ENCODE measurements around the gene PILRA.
"Not testable (repeated sequence)": the region's sequence is repeated elsewhere in the genome, so short reads cannot be mapped to it uniquely, and the experiment has no call there.

PILRA gene

GRCh38 chr7:100373261-100373831 lies at the start of gene PILRA:
TSS of gene PILRA (plus strand) at chr7:100373487. CDS start at chr7:100373657, 170 bp downstream.
- Mint-ChIP-seq H3K4me3 (peak within 1 kb of the TSS; percentile 64), H3K27me3 (no peaks in the 10 kb centered on the region), H3K4me1 (peaks cover 31% of the 10 kb centered on the region), H3K36me3 (no peaks in the 10 kb centered on the region), H3K9me3 (no peaks in the 10 kb centered on the region), H3K27ac (peak within 1 kb of the TSS; percentile 89)
- ATAC-seq (ENCODE audit: low read depth) (no peak), DNase-seq (ENCODE audit: low spot score in 2 of 2) (no peak)

DNA sequence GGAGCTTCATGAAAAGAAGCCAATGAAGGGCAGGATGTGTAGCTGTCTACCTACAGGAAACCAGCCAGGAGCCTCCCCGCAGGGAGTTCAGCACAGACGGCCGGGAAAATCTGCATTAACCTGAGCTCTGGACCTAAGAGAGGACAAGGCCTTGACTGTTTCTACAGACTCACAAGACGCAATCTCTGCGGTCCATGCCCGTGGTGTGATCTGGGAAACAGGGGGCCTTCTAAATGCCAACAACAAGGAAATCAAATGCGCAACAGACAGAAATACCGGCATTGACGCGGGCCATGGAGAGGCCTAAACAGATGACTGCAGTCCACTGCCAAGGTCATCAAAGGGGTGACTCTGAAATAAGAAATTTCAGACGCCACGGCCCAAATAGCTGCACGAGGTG lies 49.1 kb upstream of the PILRA start:
- not testable (repeated sequence) for ATAC-seq (ENCODE audit: low read depth); H3K4me1 Mint-ChIP-seq; H3K9me3 Mint-ChIP-seq; H3K27me3 Mint-ChIP-seq; H3K4me3 Mint-ChIP-seq; DNase-seq (ENCODE audit: low spot score in 2 of 2)
- Mint-ChIP-seq H3K27ac (peak overlapping the region; percentile 11), H3K36me3 (peaks cover 19% of the 10 kb centered on the region)

GRCh38 chr7:100325671-100326070 lies 47.6 kb upstream of the PILRA start:
- not testable (repeated sequence) for H3K4me3 Mint-ChIP-seq; H3K27me3 Mint-ChIP-seq; H3K9me3 Mint-ChIP-seq; H3K4me1 Mint-ChIP-seq; DNase-seq (ENCODE audit: low spot score in 2 of 2); ATAC-seq (ENCODE audit: low read depth)
- Mint-ChIP-seq H3K36me3 (peaks cover 13% of the 10 kb centered on the region), H3K27ac (peak overlapping the region; percentile 88)

DNA sequence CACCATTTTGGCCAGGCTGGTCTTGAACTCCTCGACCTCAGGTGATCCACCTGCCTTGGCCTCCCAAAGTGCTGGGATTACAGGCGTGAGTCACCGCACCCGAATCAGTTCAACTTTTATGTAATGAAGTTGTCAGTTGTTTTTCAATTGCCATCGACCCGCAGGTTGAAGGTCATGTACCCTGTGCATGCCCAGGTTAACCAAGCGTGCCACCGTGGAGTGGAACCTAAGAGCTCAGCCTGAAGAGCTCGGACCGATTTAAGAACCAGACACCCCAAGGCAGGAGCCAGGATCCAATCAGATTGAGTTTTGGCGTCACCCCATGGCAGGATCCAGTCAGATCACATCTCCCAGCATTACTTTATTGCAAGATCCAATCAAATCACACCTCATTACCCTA lies 46.4 kb upstream of the PILRA start:
- peaks cover 12% of the 10 kb centered on the region for H3K36me3 Mint-ChIP-seq
- not testable (repeated sequence) for H3K9me3 Mint-ChIP-seq; H3K4me3 Mint-ChIP-seq; ATAC-seq (ENCODE audit: low read depth); H3K27me3 Mint-ChIP-seq; DNase-seq (ENCODE audit: low spot score in 2 of 2); H3K27ac Mint-ChIP-seq; H3K4me1 Mint-ChIP-seq

GRCh38 chr7:100335566-100336466 lies 37.5 kb upstream of the PILRA start:
- H3K36me3 Mint-ChIP-seq = not testable (repeated sequence)
- peak overlapping the region; percentile 97 for H3K4me3 Mint-ChIP-seq
- peak; percentile 89 for ATAC-seq (ENCODE audit: low read depth)

DNA sequence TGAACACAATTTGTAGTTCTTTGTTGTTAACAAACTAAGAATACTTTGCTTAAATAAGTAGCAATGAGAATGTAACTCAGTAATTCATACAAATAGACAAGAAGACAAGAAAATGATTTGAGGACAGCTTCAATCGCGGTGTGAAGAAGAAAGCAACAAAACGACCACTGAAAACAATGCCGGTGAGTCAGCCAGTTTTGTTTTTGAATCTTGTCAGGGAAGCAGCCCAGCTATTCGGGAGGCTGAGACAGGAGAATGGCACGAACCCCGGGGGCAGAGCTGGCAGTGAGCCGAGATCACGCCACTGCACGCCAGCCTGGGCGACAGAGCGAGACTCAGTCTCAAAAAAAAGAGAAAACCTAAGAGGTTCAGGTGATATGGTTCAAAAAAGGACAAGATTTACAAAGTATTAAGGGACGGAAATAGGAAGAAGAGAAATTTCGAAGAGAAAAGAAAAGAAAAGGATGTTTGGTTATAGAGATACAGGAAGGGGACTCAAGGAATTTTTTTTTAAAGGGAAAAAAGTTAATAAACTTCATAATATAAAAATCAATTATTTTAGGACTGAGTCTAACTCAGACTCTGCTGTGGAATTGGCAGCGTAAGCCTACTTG lies 35.1 kb upstream of the PILRA start:
- not testable (repeated sequence) for H3K27me3 Mint-ChIP-seq; DNase-seq (ENCODE audit: low spot score in 2 of 2); H3K9me3 Mint-ChIP-seq; H3K4me3 Mint-ChIP-seq; H3K27ac Mint-ChIP-seq; ATAC-seq (ENCODE audit: low read depth)
- H3K4me1 Mint-ChIP-seq = peaks cover 17% of the 10 kb centered on the region
- peaks cover 13% of the 10 kb centered on the region for H3K36me3 Mint-ChIP-seq

More at GRCh38 chr7:100335566-100336466, 37.5 kb upstream of the PILRA start:
- not testable (repeated sequence) for H3K4me1 Mint-ChIP-seq, H3K27me3 Mint-ChIP-seq, H3K9me3 Mint-ChIP-seq
- peak overlapping the region; percentile 95 for H3K27ac Mint-ChIP-seq
- peak; percentile 76 to 79 for DNase-seq (ENCODE audit: low spot score in 2 of 2)

GRCh38 chr7:100341286-100341685 lies 32.0 kb upstream of the PILRA start:
- not testable (repeated sequence) for ATAC-seq (ENCODE audit: low read depth); H3K9me3 Mint-ChIP-seq; H3K4me3 Mint-ChIP-seq; H3K27me3 Mint-ChIP-seq; DNase-seq (ENCODE audit: low spot score in 2 of 2)
- Mint-ChIP-seq H3K36me3 (peaks cover 16% of the 10 kb centered on the region), H3K4me1 (peaks cover 12% of the 10 kb centered on the region), H3K27ac (peak overlapping the region; percentile 89)

DNA sequence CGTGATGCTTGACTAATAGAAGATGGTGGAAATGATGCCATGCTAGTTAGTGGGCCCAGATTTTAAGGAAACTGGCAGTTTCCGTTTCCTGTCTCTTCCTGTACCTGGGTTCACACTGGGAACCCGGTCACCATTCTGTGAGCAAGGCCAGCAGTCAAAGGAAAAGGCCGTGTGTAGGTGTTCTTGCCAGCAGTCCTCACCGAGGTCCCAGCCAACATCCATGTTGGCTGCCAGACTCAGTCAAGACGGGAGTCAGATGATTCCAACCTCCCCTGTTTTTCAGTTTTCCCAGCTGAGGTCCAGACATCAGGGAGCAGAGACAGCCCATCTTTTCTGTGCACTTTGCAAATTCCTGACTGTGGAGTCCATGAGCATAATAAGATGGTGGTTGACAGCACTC lies 30.5 kb upstream of the PILRA start:
- Mint-ChIP-seq H3K4me3 (no peak overlapping the region), H3K4me1 (peaks cover 12% of the 10 kb centered on the region), H3K36me3 (peaks cover 16% of the 10 kb centered on the region), H3K27me3 (no peaks in the 10 kb centered on the region), H3K27ac (peak overlapping the region; percentile 89), H3K9me3 (no peaks in the 10 kb centered on the region)
- no peak for ATAC-seq (ENCODE audit: low read depth)
- DNase-seq (ENCODE audit: low spot score in 2 of 2) = no peak

DNA sequence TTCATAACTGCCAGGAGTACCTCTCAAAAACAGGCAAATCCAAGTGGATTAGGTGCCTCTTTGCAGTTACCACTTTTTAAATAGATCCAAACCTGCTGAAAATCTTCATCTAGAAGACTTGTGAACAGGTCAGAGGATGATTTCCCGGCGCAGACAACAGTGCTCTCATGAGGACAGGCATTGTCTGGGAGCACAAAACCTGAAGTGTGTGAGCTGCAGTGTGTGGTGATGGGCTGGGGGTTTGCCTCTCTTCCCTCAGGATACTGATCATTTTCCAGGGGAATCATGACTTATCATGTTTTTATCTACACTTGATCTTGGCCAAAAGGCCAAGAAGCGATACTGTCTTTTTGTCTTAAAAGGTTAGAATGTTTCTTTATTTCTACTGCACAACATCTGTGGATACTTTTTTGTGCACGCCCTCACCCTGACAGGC lies 29.1 kb upstream of the PILRA start:
- peaks cover 19% of the 10 kb centered on the region for H3K36me3 Mint-ChIP-seq

GRCh38 chr7:100344560-100345287 lies 28.6 kb upstream of the PILRA start:
- peaks cover 12% of the 10 kb centered on the region for H3K4me1 Mint-ChIP-seq
- not testable (repeated sequence) for H3K27me3 Mint-ChIP-seq, H3K9me3 Mint-ChIP-seq
- peak overlapping the region; percentile 63 for H3K4me3 Mint-ChIP-seq
- ATAC-seq (ENCODE audit: low read depth) = peak; percentile 84
- peaks cover 18% of the 10 kb centered on the region for H3K36me3 Mint-ChIP-seq
- DNase-seq (ENCODE audit: low spot score in 2 of 2) = peak; percentile 72 to 85
- H3K27ac Mint-ChIP-seq = peak overlapping the region; percentile 98

More for the DNA sequence above, 29.1 kb upstream of the PILRA start:
- H3K9me3 Mint-ChIP-seq; ATAC-seq (ENCODE audit: low read depth); H3K27me3 Mint-ChIP-seq; DNase-seq (ENCODE audit: low spot score in 2 of 2): not testable (repeated sequence)
- Mint-ChIP-seq H3K4me3 (peak overlapping the region; percentile 63), H3K27ac (peak overlapping the region; percentile 98), H3K4me1 (peaks cover 12% of the 10 kb centered on the region)

GRCh38 chr7:100345288-100345672 lies 28.0 kb upstream of the PILRA start:
- Mint-ChIP-seq H3K36me3 (peaks cover 20% of the 10 kb centered on the region), H3K27ac (peak overlapping the region; percentile 98), H3K4me1 (peaks cover 12% of the 10 kb centered on the region), H3K4me3 (peak overlapping the region; percentile 63)
- peak; percentile 28 for ATAC-seq (ENCODE audit: low read depth)
- not testable (repeated sequence) for DNase-seq (ENCODE audit: low spot score in 2 of 2); H3K27me3 Mint-ChIP-seq; H3K9me3 Mint-ChIP-seq

GRCh38 chr7:100346921-100347320 lies 26.4 kb upstream of the PILRA start:
- peaks cover 22% of the 10 kb centered on the region for H3K36me3 Mint-ChIP-seq
- DNase-seq (ENCODE audit: low spot score in 2 of 2) (no peak), ATAC-seq (ENCODE audit: low read depth) (no peak)
- no peak overlapping the region for H3K4me3 Mint-ChIP-seq
- H3K4me1 Mint-ChIP-seq = peaks cover 12% of the 10 kb centered on the region
- peak overlapping the region; percentile 47 for H3K27ac Mint-ChIP-seq
- H3K9me3 Mint-ChIP-seq = no peaks in the 10 kb centered on the region
- no peaks in the 10 kb centered on the region for H3K27me3 Mint-ChIP-seq

DNA sequence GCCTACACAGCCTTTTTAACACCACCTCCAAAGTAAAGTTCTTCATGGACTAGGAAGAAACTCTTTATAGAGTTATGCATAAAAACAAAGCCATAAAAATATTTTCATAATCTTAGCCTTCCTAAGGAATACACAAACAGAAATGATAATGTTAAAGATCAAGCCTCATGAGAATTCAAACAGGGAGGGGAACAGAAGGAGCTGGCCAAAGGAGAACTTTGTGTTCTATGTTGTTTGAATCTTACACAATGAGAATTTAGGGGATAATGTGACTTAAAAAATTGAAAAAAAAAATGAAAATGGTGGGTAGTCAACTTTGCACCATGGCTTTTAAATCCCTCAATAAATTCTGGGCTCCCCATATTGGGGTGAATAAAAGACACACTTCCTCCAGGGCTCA lies 24.5 kb upstream of the PILRA start:
- H3K4me3 Mint-ChIP-seq = no peak overlapping the region
- ATAC-seq (ENCODE audit: low read depth) (no peak), DNase-seq (ENCODE audit: low spot score in 2 of 2) (no peak)
- H3K4me1 Mint-ChIP-seq = peaks cover 8% of the 10 kb centered on the region
- peaks cover 25% of the 10 kb centered on the region for H3K36me3 Mint-ChIP-seq
- no peaks in the 10 kb centered on the region for H3K9me3 Mint-ChIP-seq
- H3K27me3 Mint-ChIP-seq = no peaks in the 10 kb centered on the region
- peak overlapping the region; percentile 47 for H3K27ac Mint-ChIP-seq
